ENCODE measurements around the gene MBIP. TPM values are rescaled to one million over a fixed set of nuclear protein-coding genes. Genes with fewer than 3 reads are reported as not detected.
"Not testable (repeated sequence)": the region's sequence is repeated elsewhere in the genome, so short reads cannot be mapped to it uniquely, and the experiment has no call there.

MBIP gene
- 5.1 and 6.1 TPM in 2 replicates for total RNA-seq (2014; rRNA removed; shearing (Covaris generic))
- polyA plus RNA-seq (2015; cell fraction: cytosol; rRNA removed): 17.6 and 20.0 TPM in 2 replicates
- polyA plus RNA-seq (2015; cell fraction: nucleus; rRNA removed): 32.1 and 34.5 TPM in 2 replicates

DNA sequence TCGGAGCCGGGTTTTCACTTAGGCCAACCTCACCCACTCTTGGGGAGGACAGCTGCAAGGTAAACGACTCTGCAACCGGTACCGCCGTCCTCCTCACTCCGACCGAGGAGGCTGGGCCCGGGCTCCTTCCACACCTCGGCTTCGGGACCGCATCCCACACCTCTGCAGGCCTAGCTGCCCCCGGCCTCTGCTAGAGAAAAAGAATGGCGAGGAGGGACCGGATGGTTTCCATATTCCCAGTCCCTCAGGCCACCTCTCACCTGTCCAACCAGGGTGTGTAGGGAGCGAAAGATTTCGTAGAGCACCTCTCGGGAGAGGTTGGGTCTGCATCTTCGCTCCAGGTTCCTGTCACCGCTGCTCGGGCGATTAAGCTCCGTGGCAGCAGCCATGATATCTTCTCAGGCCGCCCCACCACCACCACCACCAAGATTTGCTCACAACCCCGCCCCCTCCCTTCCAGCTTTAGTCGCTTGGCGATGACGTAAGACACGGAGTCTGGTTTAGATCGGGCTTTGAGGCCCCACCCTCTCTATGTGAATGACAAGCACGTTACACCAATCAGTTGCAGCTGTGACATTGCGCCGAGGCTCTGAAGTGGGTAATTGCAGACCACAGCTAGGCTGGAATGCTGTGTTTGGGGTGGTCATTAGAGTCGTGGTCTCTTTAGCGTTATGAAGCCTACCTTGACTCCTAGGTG is at the start of gene MBIP:
Gene MBIP, minus strand, starts transcription at position 438 of the 697 bp plus-strand sequence. Its CDS starts 49 bp downstream, at position 389.
- DNase-seq (ENCODE audit: low read depth): peak; percentile 87

DNA sequence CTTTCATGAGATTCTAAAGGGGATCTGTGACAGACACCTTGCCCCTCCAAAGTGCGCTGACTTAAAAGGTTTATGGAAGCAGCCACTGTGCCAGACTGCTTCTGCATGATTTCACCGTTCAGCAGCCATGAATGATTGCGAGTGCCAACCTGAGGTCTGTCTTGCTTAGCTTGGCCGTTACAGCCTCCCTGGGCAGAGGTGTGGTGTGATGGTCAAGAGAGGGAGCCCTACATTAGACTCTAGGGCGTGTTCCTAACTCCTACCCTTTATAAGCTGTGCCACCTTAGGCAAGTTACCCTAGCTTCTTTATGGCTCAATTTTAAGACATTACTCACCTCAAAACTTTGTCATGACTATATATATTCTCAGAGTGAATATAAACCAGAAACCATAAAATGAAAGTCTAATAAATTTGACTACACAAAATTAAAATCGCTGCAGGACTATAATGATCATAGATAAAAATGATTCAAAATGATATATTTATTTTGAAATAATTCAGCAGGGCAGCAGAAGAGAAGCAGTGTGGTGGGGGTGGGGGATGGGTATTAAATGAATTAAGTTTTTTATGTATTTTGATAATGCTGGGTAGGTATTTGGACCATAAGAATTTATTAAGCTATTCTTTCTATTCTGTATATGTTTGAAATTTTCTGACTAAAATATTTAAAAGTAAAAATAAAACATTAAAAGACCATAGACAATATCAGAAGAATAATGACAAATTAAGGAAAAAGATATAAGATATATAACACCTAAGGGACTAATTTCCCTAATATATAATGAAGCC is 47.7 kb upstream of the MBIP start:
- no peak for DNase-seq (ENCODE audit: low read depth)

- DNase-seq (ENCODE audit: low read depth): no peak
These were observed 45.3 kb upstream of the MBIP start for GRCh38 chr14:36365766-36366165.

DNA sequence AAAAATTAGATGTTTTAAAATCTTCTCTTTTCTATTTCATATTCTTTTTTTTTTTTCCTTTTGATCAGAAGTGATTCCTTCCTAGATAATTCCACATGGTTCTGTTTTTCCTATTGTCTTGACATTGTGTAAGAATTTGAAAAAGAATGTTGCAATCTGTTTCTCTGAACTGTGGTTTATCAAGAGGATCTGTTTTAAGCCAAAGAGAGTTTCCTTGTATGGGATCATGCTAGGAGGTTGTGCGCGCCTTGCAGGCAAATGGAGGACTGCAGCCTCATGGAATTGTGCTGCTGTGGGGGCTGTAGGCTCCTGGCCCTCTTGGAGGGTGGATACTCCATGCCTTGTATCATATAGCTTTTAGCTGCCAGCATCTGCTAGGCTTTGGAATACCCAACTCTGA is 43.3 kb upstream of the MBIP start:
- no peak for DNase-seq (ENCODE audit: low read depth)

- no peak for DNase-seq (ENCODE audit: low read depth)
These were observed 42.2 kb upstream of the MBIP start for GRCh38 chr14:36362648-36363047.

DNA sequence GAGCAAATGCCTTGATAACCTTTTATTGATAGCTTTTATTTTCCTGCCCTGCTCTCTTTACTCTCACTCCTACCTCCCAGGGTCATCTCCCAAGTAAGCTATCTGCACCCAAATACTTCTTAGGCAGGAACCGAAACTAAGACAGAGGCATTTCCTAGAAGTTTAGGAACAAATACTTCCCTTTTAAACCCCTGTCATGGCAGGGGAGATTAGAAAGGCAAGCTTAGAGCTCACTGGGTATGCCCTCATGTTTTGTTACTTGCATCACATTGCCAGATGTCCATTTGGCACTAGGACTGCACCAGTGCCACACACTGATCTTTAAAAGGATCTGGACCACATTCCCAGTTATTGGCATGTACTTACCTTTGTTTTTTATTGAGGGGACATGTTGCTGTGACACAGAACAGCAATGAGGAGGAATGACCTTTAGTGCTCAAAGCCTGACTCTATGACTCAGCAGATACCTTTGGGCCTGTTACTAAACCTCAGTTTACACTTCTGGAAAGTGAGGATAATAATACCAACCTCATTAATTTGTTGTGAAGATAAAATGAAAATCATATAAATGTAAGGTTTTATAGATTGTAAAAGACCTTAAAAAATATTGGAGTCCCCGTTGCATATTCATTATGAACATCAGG is 40.9 kb upstream of the MBIP start:
- no peak for DNase-seq (ENCODE audit: low read depth)

DNA sequence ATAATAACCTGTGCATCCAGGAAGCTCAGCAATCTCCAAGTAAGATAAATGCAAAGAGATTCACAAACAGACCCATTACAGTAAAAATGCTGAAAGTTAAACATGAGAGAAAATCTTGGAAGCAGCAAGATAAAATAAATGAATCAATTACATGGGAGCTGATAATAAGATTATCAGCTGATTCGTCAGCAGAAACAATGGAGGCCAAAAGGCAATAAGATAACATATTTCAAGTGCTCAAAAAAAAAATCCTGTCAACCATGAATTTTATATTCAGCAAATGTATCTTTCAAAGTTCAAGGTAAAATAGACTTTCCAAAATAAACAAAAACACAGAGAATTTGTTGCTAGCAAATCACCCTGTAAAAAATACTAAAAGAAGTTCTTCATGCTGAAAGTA is 36.4 kb upstream of the MBIP start:
- no peak for DNase-seq (ENCODE audit: low read depth)

- no peak for DNase-seq (ENCODE audit: low read depth)
These were observed 25.6 kb upstream of the MBIP start for GRCh38 chr14:36346052-36346451.

DNA sequence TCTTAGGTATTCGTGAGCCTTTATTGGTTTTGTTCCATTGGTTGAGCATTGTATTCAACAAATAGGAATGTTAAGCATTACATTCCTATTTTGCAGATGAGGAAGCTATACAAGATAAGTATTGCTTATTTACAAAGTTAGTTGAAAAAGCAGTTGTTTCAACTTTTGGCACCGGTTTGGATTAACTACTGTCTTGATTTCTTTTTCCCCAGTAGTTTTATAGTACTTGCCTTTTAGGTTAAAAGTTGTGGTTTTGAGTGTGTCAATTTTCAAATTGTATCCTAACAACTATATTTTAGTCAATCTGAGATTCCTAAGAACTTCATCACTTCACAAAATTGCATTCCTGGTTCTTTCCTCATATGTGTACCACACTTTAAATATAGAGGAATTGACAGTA is 23.8 kb upstream of the MBIP start:
- no peak for DNase-seq (ENCODE audit: low read depth)

- DNase-seq (ENCODE audit: low read depth): not testable (repeated sequence)
These were observed 21.4 kb upstream of the MBIP start for GRCh38 chr14:36341811-36342210.

GRCh38 chr14:36340276-36340890 is 19.9 kb upstream of the MBIP start:
- DNase-seq (ENCODE audit: low read depth): no peak

DNA sequence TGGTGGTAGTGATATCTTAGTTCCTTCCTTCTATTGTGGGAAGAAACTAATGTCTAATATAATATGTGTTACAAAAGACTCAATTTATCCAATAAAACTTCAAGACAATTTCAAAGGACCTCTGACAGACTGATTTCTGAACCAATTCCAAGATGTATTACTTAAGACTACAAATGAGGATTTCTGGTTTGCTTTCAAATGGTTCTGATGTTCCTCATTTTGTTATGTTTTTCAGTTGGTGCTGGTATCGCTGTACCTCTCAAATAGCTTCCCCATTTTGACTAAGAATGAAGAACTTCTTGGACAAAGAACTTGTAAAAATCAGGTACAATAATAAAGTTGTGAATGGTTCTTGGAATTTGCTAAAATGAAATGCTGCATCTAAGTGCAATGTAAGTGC is 19.4 kb upstream of the MBIP start:
- no peak for DNase-seq (ENCODE audit: low read depth)

GRCh38 chr14:36333119-36333518 is 12.7 kb upstream of the MBIP start:
- no peak for DNase-seq (ENCODE audit: low read depth)

GRCh38 chr14:36327573-36327972 is 7.1 kb upstream of the MBIP start:
- not testable (repeated sequence) for DNase-seq (ENCODE audit: low read depth)

DNA sequence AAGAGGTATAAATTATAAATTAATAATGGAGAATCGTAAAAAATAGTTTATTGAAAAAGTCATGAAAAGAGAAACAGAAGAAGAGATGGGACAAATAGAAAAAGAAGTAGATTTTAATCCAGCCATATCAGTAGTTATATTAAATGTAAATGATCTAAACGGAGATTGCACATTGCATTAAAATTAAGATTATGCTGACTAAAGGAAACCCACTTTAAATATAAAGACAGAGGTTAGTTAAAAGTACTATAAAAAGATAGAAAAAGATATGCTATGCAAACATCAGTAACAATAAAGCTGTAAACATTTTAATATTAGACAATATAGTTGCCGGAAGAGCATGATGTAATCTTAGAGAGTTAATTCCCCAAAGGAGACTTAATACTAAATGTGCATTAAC is 5.4 kb upstream of the MBIP start:
- no peak for DNase-seq (ENCODE audit: low read depth)

- DNase-seq (ENCODE audit: low read depth): no peak
These were observed 4.5 kb upstream of the MBIP start for GRCh38 chr14:36324897-36325296.

GRCh38 chr14:36320897-36321381 is 502 bp upstream of the MBIP start:
- no peak for DNase-seq (ENCODE audit: low read depth)

- DNase-seq (ENCODE audit: low read depth): no peak
These were observed 588 bp downstream of the MBIP start for GRCh38 chr14:36319899-36320199.

DNA sequence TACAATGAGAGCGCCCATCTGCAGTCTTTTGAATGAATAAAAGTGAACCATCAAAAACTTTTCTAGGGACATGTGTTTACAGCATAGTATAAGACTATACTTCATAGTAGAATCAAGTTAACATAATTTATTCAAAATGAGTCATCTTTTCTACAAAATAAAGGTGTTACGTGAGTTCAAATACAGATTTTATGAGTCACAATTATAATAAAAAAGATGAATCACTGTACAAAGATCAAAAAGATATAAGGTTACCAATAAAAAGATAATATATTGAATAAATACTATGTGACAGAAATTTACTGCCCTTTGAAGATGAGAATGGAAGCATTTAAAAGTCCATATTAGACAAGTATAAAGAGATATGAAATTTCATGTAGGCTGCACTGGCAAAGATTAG is 2.8 kb downstream of the MBIP start:
- DNase-seq (ENCODE audit: low read depth): peak; percentile 24

- no peak for DNase-seq (ENCODE audit: low read depth)
These were observed 4.3 kb downstream of the MBIP start for GRCh38 chr14:36316131-36316530.

- DNase-seq (ENCODE audit: low read depth): no peak
These were observed 5.1 kb downstream of the MBIP start for GRCh38 chr14:36315159-36315853.
